ENCODE results near the gene MYO9B. TPM values are rescaled to one million over a fixed set of nuclear protein-coding genes. Genes with fewer than 3 reads are reported as not detected.
A peak's percentile ranks its signal among the peaks of the same experiment; 100 is the strongest.

The MYO9B gene
- polyA plus RNA-seq, 3 donors: 5.9 to 366 (median 7.5) TPM

DNA sequence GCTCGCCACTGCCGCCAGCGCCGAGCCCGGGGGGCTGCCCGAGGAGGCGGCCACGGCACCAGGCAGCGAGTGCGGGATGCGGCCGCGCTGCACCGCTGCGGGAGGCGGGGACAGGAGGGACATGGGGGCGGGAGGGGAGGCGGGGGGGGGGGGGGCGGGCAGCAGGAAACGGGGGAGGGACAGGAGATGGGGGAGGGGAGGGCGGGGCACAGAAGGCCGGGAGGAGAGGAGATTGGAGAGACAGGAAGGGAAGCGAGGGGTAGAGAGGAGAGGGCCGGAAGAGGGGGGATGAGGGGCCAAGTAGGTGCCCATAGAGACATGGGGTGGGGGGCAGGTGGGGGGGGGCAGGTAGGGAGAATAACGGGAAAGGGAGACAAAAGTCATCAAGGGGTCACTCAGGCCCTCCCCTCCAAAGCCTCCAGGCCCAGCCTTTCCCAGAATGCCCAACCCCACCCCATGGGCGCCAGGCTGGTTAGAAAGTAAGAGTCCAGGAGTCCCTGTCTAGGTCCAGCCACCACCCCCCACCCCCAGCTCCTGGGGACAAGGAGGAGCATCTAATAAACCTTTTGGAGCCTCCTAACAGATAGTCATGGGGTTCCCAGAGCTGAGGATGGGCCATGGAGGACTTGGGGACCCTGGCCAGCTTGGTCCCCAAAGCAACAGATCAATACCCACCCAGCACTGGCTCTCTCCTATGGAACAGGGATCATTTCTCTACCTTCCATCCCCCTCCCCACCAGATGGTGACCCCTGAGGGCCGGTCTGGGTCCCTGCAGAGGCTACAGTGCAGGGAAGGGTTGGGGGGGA is 160.6 kb downstream of the MYO9B start:
- Histone ChIP-seq H3K9ac (ENCODE audit: insufficient read depth, low read length, poor library complexity, severe bottlenecking) (peak overlapping the region; percentile 58), H3K79me2 (ENCODE audit: insufficient read depth, low read length) (peaks cover 8% of the 10 kb centered on the region), H2AFZ (ENCODE audit: insufficient read depth, low read depth, low read length, poor library complexity, severe bottlenecking) (peak overlapping the region; percentile 82), H3K36me3 (replicated peaks in 1 of 2; ENCODE audit: control insufficient read depth in 1 of 2, insufficient read depth in 2 of 2, low read length in 2 of 2) (peaks cover 0 to 17% of the 10 kb centered on the region in 2 donors), H3K9me3 (replicated peaks in 1 of 2; ENCODE audit: control insufficient read depth in 1 of 2, insufficient read depth in 1 of 2, low read length in 2 of 2) (no peaks in the 10 kb centered on the region), H3K4me1 (ENCODE audit: control insufficient read depth in 1 of 2, insufficient read depth in 2 of 2, low read length in 2 of 2) (peaks cover 14 to 24% of the 10 kb centered on the region in 2 donors), H3K4me3 (replicated peaks in 1 of 3; ENCODE audit: low read depth in 2 of 3, low read length in 3 of 3) (peak overlapping the region in 2 of 3 experiments; percentile 10 to 81), H3K4me2 (replicated peaks; ENCODE audit: extremely low read depth, low read length, poor library complexity, severe bottlenecking) (peak overlapping the region; percentile 99), H3K27me3 (ENCODE audit: control insufficient read depth in 2 of 2, insufficient read depth in 2 of 2, low read length in 2 of 2) (no peaks in the 10 kb centered on the region), H4K20me1 (ENCODE audit: insufficient read depth, low read length) (peaks cover 22% of the 10 kb centered on the region), H3K27ac (ENCODE audit: low read depth in 1 of 2, low read length in 2 of 2) (no peak overlapping the region)
- peaks cover 15 to 26% of the 10 kb centered on the region in 2 donors for H3K36me3 Mint-ChIP-seq
- intact Hi-C loops (cut with micrococcal nuclease): loop anchor here in 1 of 2 donors (5.0 kb wide), 1 partner anchor 34 kb away; no protein-coding TSS in a partner anchor
- no peak for DNase-seq
- H3K4me1 Mint-ChIP-seq: peaks cover 14% of the 10 kb centered on the region
- H3K4me3 Mint-ChIP-seq: peak overlapping the region in 1 of 2 donors; percentile 47
- H3K27me3 Mint-ChIP-seq (ENCODE audit: low read depth in 3 of 3): peaks cover 1 to 4% (median 2%) of the 10 kb centered on the region in 3 donors
- peaks cover 0 to 4% (median 0%) of the 10 kb centered on the region in 7 donors for H3K9me3 Mint-ChIP-seq
- WGBS (ENCODE audit: insufficient coverage): 50% methylated on average over 2 of the region's 27 CpGs
- no peak overlapping the region for H3K27ac Mint-ChIP-seq
- TF ChIP-seq, protein P1, sequence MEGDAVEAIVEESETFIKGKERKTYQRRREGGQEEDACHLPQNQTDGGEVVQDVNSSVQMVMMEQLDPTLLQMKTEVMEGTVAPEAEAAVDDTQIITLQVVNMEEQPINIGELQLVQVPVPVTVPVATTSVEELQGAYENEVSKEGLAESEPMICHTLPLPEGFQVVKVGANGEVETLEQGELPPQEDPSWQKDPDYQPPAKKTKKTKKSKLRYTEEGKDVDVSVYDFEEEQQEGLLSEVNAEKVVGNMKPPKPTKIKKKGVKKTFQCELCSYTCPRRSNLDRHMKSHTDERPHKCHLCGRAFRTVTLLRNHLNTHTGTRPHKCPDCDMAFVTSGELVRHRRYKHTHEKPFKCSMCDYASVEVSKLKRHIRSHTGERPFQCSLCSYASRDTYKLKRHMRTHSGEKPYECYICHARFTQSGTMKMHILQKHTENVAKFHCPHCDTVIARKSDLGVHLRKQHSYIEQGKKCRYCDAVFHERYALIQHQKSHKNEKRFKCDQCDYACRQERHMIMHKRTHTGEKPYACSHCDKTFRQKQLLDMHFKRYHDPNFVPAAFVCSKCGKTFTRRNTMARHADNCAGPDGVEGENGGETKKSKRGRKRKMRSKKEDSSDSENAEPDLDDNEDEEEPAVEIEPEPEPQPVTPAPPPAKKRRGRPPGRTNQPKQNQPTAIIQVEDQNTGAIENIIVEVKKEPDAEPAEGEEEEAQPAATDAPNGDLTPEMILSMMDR (IDR thresholded peaks at IDR 0.05): no peak

DNA sequence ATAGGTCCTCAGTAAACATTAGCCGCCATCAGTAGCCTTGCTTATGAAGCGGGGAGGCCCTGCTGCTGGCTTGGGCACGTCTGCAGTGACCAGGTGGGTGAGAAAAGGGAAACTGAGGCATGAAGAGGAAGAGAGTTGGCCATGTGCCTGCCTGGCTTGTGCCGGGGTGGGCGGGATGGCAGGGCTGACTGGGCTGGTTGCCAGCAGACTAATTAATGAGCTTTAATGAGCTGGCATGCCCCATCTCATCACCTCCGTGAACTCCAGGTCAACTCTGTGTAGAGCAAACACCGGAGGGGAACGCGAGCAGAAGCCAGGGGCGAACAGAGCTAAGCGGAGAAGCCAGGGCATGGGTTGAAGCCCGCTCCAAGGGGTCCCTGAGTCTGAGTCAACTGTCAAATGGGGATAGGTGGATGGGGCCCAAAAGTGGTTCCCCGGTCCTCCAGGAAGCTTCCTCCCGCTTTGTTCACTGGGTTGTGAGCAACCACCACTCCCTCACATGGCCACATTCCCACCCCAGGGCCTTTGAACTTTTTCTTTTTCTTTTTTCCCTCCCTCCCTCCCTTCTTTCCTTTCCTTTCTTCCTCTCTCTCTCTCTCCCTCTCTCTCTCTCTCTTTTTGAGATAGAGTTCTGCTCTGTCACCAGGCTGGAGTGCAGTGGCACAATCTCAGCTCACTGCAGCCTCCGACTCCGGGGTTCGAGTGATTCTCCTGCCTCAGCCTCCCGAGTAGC is 161.4 kb downstream of the MYO9B start:
- WGBS (ENCODE audit: insufficient coverage): 89% methylated on average over 16 of the region's 18 CpGs
- TF ChIP-seq, protein P1 (IDR thresholded peaks at IDR 0.05): no peak
- no peak for DNase-seq
- Histone ChIP-seq H3K36me3 (replicated peaks in 1 of 2; ENCODE audit: control insufficient read depth in 1 of 2, insufficient read depth in 2 of 2, low read length in 2 of 2) (peaks cover 0 to 12% of the 10 kb centered on the region in 2 donors), H3K4me3 (replicated peaks in 1 of 3; ENCODE audit: low read depth in 2 of 3, low read length in 3 of 3) (no peak overlapping the region), H3K27me3 (ENCODE audit: control insufficient read depth in 2 of 2, insufficient read depth in 2 of 2, low read length in 2 of 2) (no peaks in the 10 kb centered on the region), H3K4me1 (ENCODE audit: control insufficient read depth in 1 of 2, insufficient read depth in 2 of 2, low read length in 2 of 2) (peaks cover 14 to 24% of the 10 kb centered on the region in 2 donors), H2AFZ (ENCODE audit: insufficient read depth, low read depth, low read length, poor library complexity, severe bottlenecking) (no peak overlapping the region), H3K27ac (ENCODE audit: low read depth in 1 of 2, low read length in 2 of 2) (no peak overlapping the region), H3K9ac (ENCODE audit: insufficient read depth, low read length, poor library complexity, severe bottlenecking) (no peak overlapping the region), H3K79me2 (ENCODE audit: insufficient read depth, low read length) (peaks cover 8% of the 10 kb centered on the region), H3K4me2 (replicated peaks; ENCODE audit: extremely low read depth, low read length, poor library complexity, severe bottlenecking) (no peak overlapping the region), H3K9me3 (replicated peaks in 1 of 2; ENCODE audit: control insufficient read depth in 1 of 2, insufficient read depth in 1 of 2, low read length in 2 of 2) (no peaks in the 10 kb centered on the region), H4K20me1 (ENCODE audit: insufficient read depth, low read length) (peaks cover 24% of the 10 kb centered on the region)
- H3K4me1 Mint-ChIP-seq: peaks cover 14% of the 10 kb centered on the region
- peaks cover 0 to 4% (median 0%) of the 10 kb centered on the region in 7 donors for H3K9me3 Mint-ChIP-seq
- intact Hi-C loops (cut with micrococcal nuclease): loop anchor here in 1 of 2 donors (5.0 kb wide), 1 partner anchor 35 kb away; no protein-coding TSS in a partner anchor
- no peak overlapping the region for H3K4me3 Mint-ChIP-seq
- H3K27ac Mint-ChIP-seq: no peak overlapping the region
- H3K36me3 Mint-ChIP-seq: peaks cover 12 to 22% of the 10 kb centered on the region in 2 donors
- H3K27me3 Mint-ChIP-seq (ENCODE audit: low read depth in 3 of 3): peaks cover 1 to 4% (median 2%) of the 10 kb centered on the region in 3 donors

Data from CD14-positive monocyte (primary cell).